Activated naive CD8-positive, alpha-beta T cell treated with anti-CD3 and anti-CD28 coated beads for 36 hours (primary cell): ENCODE measurements around the gene PCBP4. TPM values are rescaled to one million over a fixed set of nuclear protein-coding genes. Genes with fewer than 3 reads are reported as not detected.
"Not testable (repeated sequence)": the region's sequence is repeated elsewhere in the genome, so short reads cannot be mapped to it uniquely, and the experiment has no call there.

Experiments
- DNase-seq: peaks from one replicate; pipeline ENCODE4 v3.0.0; 2021
- H3K27ac Mint-ChIP-seq: one replicate; pipeline ENCODE4 v1.8.0; 2022; ENCODE audit warnings: mild to moderate bottlenecking, moderate library complexity, mixed read lengths
- H3K27me3 Mint-ChIP-seq: one replicate; pipeline ENCODE4 v1.8.0; 2022; ENCODE audit warnings: mild to moderate bottlenecking, mixed read lengths
- H3K36me3 Mint-ChIP-seq: one replicate; pipeline ENCODE4 v1.8.0; 2021; ENCODE audit warnings: mild to moderate bottlenecking, mixed read lengths
- H3K4me1 Mint-ChIP-seq: one replicate; pipeline ENCODE4 v1.8.0; 2021; ENCODE audit warnings: mixed read lengths
- H3K4me3 Mint-ChIP-seq: one replicate; pipeline ENCODE4 v1.8.0; 2022; ENCODE audit warnings: mild to moderate bottlenecking, moderate library complexity, mixed read lengths
- H3K9me3 Mint-ChIP-seq: one replicate; pipeline ENCODE4 v1.8.0; 2022; ENCODE audit warnings: mixed read lengths
- total RNA-seq, 2 experiments: library from RNA; stranded (reverse); gene quantifications; one replicate each; pipeline ENCODE4 v1.2.3, GENCODE V29; 2021

The PCBP4 gene
- total RNA-seq, 2 experiments from 2014 or later: 4.5 to 5.6 TPM

GRCh38 chr3:51999846-52000245 is 32.6 kb upstream of the PCBP4 start:
- Mint-ChIP-seq H3K4me1 (peaks cover 8% of the 10 kb centered on the region), H3K9me3 (no peaks in the 10 kb centered on the region), H3K36me3 (peaks cover 10% of the 10 kb centered on the region), H3K27ac (no peak overlapping the region), H3K27me3 (no peaks in the 10 kb centered on the region), H3K4me3 (no peak overlapping the region)
- no peak for DNase-seq

DNA sequence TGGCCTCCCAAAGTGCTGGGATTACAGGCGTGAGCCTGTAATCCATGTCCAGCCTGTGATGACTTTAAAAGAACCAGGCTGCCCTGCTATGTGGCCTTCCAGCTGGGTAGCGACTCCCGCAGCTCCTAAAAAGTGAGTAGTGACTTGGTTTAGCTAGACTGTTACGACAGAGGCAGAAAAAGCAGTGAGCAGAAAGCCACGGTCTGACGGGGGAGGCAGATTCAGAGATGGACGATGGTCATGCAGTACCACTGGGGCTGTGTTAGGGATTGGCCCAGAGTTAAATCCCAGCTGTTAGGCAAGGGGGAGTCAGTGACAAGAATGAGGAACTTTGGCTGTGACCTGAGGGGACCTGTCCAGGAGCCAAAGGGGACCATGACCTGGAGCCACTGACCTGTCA is 31.5 kb upstream of the PCBP4 start:
- no peaks in the 10 kb centered on the region for H3K9me3 Mint-ChIP-seq
- no peak for DNase-seq

GRCh38 chr3:51997935-51998596 is 30.8 kb upstream of the PCBP4 start:
- DNase-seq: no peak
- Mint-ChIP-seq H3K27ac (no peak overlapping the region), H3K9me3 (no peaks in the 10 kb centered on the region), H3K4me1 (peaks cover 21% of the 10 kb centered on the region), H3K27me3 (peaks cover 3% of the 10 kb centered on the region), H3K36me3 (peaks cover 28% of the 10 kb centered on the region), H3K4me3 (no peak overlapping the region)

More for the DNA sequence above, 31.5 kb upstream of the PCBP4 start:
- no peak overlapping the region for H3K27ac Mint-ChIP-seq
- H3K36me3 Mint-ChIP-seq: peaks cover 21% of the 10 kb centered on the region
- H3K4me1 Mint-ChIP-seq: peaks cover 18% of the 10 kb centered on the region
- H3K27me3 Mint-ChIP-seq: no peaks in the 10 kb centered on the region
- no peak overlapping the region for H3K4me3 Mint-ChIP-seq

- Mint-ChIP-seq H3K9me3 (no peaks in the 10 kb centered on the region), H3K4me3 (no peak overlapping the region), H3K4me1 (peaks cover 27% of the 10 kb centered on the region), H3K36me3 (peaks cover 36% of the 10 kb centered on the region), H3K27me3 (peaks cover 3% of the 10 kb centered on the region), H3K27ac (no peak overlapping the region)
- no peak for DNase-seq
Measured at GRCh38 chr3:51997172-51997571, 29.9 kb upstream of the PCBP4 start.

DNA sequence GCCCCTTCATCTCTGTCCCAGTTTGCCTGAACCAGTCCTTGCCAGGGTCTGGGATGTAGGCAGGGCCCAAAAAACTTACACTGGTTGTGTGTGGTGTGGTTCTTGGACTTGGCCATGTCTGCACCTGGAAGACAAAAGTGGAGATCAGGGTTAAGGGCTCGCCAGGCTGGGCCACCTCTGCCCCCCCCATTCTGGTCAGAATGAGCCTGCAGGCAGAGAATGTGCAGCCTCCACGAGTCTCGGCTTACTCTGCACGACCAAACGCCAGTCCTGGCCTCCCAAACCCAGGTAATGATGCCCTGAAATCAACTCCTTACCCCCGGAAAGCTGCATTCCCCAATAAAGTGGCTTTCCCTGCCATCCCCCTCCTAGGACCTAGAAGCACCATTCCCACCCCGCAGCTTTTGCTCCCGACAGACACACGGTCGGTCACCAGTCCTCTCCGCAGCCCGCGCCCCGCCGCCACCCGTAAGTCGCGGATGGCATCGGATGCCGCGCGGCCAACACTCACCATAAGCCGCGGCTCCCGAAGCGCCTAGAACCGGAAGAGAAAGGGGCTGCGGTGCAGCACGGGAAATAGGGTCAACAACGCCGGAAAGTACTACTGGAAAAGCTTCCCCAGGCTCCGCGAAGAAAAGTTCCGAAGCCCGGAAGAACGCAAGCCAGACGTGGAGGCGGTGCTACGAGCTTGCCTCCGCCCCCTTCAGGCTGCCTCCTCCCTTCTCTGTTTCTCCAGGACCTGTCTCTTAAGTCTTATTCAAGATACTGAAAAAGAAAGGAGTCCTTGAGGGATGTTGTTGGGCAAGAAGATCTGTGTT is 28.3 kb upstream of the PCBP4 start, which contains the start of gene RPL29:
RPL29 (minus strand) TSS at position 550 of the 818 bp plus-strand sequence; CDS start at position 116, 434 bp downstream.
- H3K9me3 Mint-ChIP-seq: no peaks in the 10 kb centered on the region
- peak within 1 kb of the TSS; percentile 99 for H3K27ac Mint-ChIP-seq
- H3K4me1 Mint-ChIP-seq: peaks cover 25% of the 10 kb centered on the region
- peak within 1 kb of the TSS; percentile 100 for H3K4me3 Mint-ChIP-seq
- H3K27me3 Mint-ChIP-seq: peaks cover 3% of the 10 kb centered on the region
- H3K36me3 Mint-ChIP-seq: peaks cover 47% of the 10 kb centered on the region
- DNase-seq: peak; percentile 90

- H3K4me1 Mint-ChIP-seq: peaks cover 25% of the 10 kb centered on the region
- DNase-seq: no peak
- peaks cover 3% of the 10 kb centered on the region for H3K27me3 Mint-ChIP-seq
- peaks cover 47% of the 10 kb centered on the region for H3K36me3 Mint-ChIP-seq
- no peaks in the 10 kb centered on the region for H3K9me3 Mint-ChIP-seq
- peak overlapping the region; percentile 100 for H3K4me3 Mint-ChIP-seq
- peak overlapping the region; percentile 99 for H3K27ac Mint-ChIP-seq
Measured at GRCh38 chr3:51994530-51994929, 27.3 kb upstream of the PCBP4 start.

DNA sequence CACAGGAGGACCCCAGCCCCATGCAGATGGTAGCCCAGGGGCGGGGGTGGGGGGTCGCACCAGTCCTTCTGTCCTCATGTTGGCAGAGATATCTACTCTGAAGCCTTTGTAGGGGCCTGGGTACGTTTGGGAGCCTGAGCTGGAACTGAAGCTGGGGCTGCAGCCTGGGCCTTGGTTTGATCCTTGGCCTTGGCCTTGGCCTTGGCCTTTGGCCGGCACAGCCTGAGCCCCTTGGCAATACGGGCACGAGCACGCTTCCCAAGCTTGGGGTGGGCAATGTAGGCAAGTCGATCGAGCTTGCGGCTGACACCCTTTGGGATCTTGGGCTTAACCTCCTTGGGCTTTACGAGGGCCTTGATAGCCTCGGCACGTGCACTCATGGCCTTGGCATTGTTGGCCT is 26.4 kb upstream of the PCBP4 start:
- not testable (repeated sequence) for H3K27me3 Mint-ChIP-seq, H3K9me3 Mint-ChIP-seq, DNase-seq
- H3K36me3 Mint-ChIP-seq: peaks cover 47% of the 10 kb centered on the region
- peaks cover 28% of the 10 kb centered on the region for H3K4me1 Mint-ChIP-seq
- H3K27ac Mint-ChIP-seq: peak overlapping the region; percentile 99
- H3K4me3 Mint-ChIP-seq: peak overlapping the region; percentile 100

DNA sequence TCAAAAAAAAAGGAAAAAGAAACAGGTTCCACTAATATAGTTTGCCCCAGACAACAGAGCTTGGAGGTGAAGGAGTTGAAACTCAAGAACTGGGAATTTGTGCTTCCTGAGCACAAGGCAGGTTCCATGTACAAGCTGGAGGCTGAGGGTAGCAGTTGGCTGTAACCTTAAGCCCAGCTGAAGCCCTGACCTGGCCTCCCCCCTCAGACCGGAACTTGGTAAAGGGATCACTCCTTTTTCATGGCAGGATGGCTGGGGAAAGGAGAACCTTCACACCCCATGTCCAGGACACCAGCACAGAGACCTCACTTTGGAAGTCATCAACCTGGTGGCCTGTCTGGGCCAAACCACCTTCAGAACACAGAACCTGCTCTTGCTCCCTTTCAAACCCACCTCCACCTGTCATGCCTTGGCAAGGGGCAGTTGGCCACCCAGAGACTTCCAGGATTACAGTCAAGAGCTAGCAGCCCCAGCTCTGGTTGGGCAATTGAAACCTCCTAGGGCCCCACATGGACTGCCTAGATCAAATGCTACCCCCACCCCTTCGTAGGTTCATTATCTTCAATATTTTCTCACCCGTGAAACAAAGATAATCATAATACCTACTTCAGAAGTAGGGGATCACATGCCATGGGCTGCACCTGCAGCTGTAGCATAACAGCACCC is 24.9 kb upstream of the PCBP4 start:
- peak overlapping the region; percentile 100 for H3K4me3 Mint-ChIP-seq
- peaks cover 28% of the 10 kb centered on the region for H3K4me1 Mint-ChIP-seq
- peaks cover 3% of the 10 kb centered on the region for H3K27me3 Mint-ChIP-seq
- DNase-seq: no peak
- no peaks in the 10 kb centered on the region for H3K9me3 Mint-ChIP-seq
- H3K27ac Mint-ChIP-seq: peak overlapping the region; percentile 83
- peaks cover 47% of the 10 kb centered on the region for H3K36me3 Mint-ChIP-seq

GRCh38 chr3:51990501-51990971 is 23.3 kb upstream of the PCBP4 start:
- H3K36me3 Mint-ChIP-seq: peaks cover 44% of the 10 kb centered on the region
- not testable (repeated sequence) for H3K4me3 Mint-ChIP-seq, H3K9me3 Mint-ChIP-seq, H3K27me3 Mint-ChIP-seq, DNase-seq
- H3K27ac Mint-ChIP-seq: peak overlapping the region; percentile 83
- H3K4me1 Mint-ChIP-seq: peaks cover 28% of the 10 kb centered on the region

DNA sequence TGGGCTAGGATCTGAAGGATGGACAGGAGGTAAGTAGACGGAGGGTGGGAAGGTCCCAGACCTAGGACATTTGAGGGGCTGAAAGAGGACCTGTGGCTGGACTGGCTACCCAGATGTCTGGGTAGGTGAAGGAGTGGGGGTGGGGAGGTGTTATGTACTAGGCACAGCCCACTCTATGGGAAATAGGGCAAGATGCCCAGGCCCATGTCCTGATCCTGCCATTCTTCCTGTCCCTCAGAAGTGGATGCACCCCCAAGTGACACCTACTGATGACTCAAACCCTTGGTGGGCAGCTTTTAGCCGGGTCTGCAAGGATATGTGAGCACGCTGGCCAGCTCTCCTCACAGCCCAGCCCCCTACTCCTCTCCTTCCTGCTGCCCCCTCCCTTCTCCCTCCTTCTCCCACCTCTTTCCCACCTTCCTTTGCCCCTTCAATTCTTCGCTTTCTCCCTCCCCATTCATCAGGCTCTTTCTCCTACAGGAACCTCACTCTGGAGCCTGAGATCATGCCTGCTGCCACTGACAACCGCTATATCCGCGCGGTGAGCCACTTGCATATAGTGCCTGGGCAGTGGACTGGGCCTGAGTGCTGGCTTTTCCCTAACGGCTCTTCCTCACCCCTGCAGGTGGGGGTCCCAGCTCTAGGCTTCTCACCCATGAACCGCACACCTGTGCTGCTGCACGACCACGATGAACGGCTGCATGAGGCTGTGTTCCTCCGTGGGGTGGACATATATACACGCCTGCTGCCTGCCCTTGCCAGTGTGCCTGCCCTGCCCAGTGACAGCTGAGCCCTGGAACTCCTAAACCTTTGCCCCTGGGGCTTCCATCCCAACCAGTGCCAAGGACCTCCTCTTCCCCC is 21.3 kb upstream of the PCBP4 start:
- DNase-seq: no peak
- Mint-ChIP-seq H3K9me3 (no peaks in the 10 kb centered on the region), H3K4me3 (no peak overlapping the region), H3K27ac (no peak overlapping the region), H3K36me3 (peaks cover 23% of the 10 kb centered on the region), H3K27me3 (peaks cover 3% of the 10 kb centered on the region), H3K4me1 (peaks cover 23% of the 10 kb centered on the region)

DNA sequence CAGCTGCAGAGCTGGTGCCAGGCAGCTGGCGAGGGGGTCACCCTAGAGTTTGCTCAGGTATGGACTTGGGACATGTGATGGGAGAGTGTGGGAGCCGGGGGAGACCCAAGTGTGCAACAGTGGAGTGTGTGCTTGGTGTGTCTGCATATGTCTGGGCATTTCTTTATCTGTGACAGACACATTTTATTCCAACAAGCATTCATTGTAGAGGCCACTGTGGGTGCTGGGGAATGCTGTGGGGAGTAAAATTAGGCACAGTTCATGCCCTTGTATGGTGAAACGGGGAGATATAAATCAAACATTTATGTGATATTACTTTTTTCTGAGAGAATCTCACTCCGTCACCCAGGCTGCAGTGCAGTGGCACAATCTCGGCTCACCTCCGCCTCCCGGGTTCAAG is 20.3 kb upstream of the PCBP4 start:
- peaks cover 15% of the 10 kb centered on the region for H3K36me3 Mint-ChIP-seq
- H3K27me3 Mint-ChIP-seq: no peaks in the 10 kb centered on the region
- no peak for DNase-seq
- no peaks in the 10 kb centered on the region for H3K9me3 Mint-ChIP-seq
- no peak overlapping the region for H3K4me3 Mint-ChIP-seq
- H3K4me1 Mint-ChIP-seq: peaks cover 20% of the 10 kb centered on the region
- H3K27ac Mint-ChIP-seq: no peak overlapping the region

GRCh38 chr3:51986010-51986947 is 19.0 kb upstream of the PCBP4 start:
- H3K36me3 Mint-ChIP-seq: peaks cover 2% of the 10 kb centered on the region
- H3K9me3 Mint-ChIP-seq: no peaks in the 10 kb centered on the region
- DNase-seq: no peak
- no peaks in the 10 kb centered on the region for H3K27me3 Mint-ChIP-seq
- H3K4me1 Mint-ChIP-seq: peaks cover 20% of the 10 kb centered on the region
- H3K27ac Mint-ChIP-seq: no peak overlapping the region
- H3K4me3 Mint-ChIP-seq: no peak overlapping the region

DNA sequence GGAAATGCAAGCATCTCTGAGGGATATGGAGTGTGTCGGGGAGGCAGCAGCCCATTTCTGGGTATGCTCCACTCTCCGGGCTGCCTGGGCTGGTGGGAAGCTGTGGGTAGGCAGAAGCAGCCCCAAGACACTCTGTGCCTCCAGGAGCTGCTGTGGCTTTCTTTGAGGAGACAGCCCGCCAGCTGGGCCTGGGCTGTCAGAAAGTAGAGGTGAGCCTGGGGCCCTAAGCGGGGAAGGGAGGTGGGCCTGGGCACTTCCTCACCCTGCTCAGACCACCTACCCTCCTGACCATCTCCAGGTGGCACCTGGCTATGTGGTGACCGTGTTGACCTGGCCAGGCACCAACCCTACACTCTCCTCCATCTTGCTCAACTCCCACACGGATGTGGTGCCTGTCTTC is 17.8 kb upstream of the PCBP4 start:
- Mint-ChIP-seq H3K4me3 (no peak overlapping the region), H3K27me3 (no peaks in the 10 kb centered on the region), H3K36me3 (no peaks in the 10 kb centered on the region), H3K9me3 (no peaks in the 10 kb centered on the region), H3K27ac (peak overlapping the region; percentile 54), H3K4me1 (peaks cover 19% of the 10 kb centered on the region)
- no peak for DNase-seq
